HepG2 (cell line): ENCODE data around the gene CIBAR2. TPM values are rescaled to one million over a fixed set of nuclear protein-coding genes. Genes with fewer than 3 reads are reported as not detected.

Experiments used
- ATRX ChIP-seq: sonication (generic); formaldehyde crosslinking; IDR thresholded peaks from 2 replicates; pipeline ENCODE4 v1.4.0; 2020; ENCODE audit warnings: missing genetic modification reagents, borderline replicate concordance
- CREB3 ChIP-seq: sonication (generic); formaldehyde crosslinking; IDR thresholded peaks from 2 replicates; pipeline ENCODE4 v1.5.0; 2020; ENCODE audit warnings: missing genetic modification reagents
- DR1 ChIP-seq: sonication (generic); formaldehyde crosslinking; IDR thresholded peaks from 2 replicates; pipeline ENCODE4 v1.8.0; 2021; ENCODE audit warnings: mild to moderate bottlenecking, missing genetic modification reagents, inconsistent platforms
- GATAD1 ChIP-seq: IDR thresholded peaks from 2 replicates; pipeline ENCODE4 v1.6.1; 2016; ENCODE audit warnings: missing genetic modification reagents, missing compliant biosample characterization
- KLF13 ChIP-seq: sonication (generic); formaldehyde crosslinking; IDR thresholded peaks from 2 replicates; pipeline ENCODE4 v1.4.0; 2020; ENCODE audit warnings: mild to moderate bottlenecking, missing genetic modification reagents
- PHF8 ChIP-seq: sonication (generic); formaldehyde crosslinking; IDR thresholded peaks from 2 replicates; pipeline ENCODE4 v1.5.0; 2020; ENCODE audit warnings: missing genetic modification reagents
- REST ChIP-seq, 2 experiments: IDR thresholded peaks; 2 replicates each; pipeline ENCODE4 v1.6.1; 2011 to 2012; ENCODE audit warnings: low read length in 2 of 2, borderline replicate concordance in 1 of 2, low read depth in 1 of 2, mild to moderate bottlenecking in 1 of 2, moderate library complexity in 1 of 2
- RNF2 ChIP-seq: fragments of 450-650 bp; conservative IDR thresholded peaks from 2 replicates; pipeline ENCODE4 v1.6.1; 2016; ENCODE audit warnings: low read depth
- SP5 ChIP-seq: IDR thresholded peaks from 2 replicates; pipeline ENCODE4 v1.6.1; 2016; ENCODE audit warnings: low read depth, borderline replicate concordance
- STAT6 ChIP-seq: sonication (generic); formaldehyde crosslinking; IDR thresholded peaks from 2 replicates; pipeline ENCODE4 v1.4.0; 2020; ENCODE audit warnings: missing genetic modification reagents, mild to moderate bottlenecking, borderline replicate concordance
- TAF15 ChIP-seq: fragments of 200-400 bp; formaldehyde crosslinking; IDR thresholded peaks from one replicate; pipeline ENCODE4 v1.6.1; 2018; ENCODE audit warnings: mild to moderate bottlenecking, low read depth, low read length; ENCODE audit not compliant: poor library complexity, severe bottlenecking
- ZBTB7A ChIP-seq: sonication (generic); formaldehyde crosslinking; IDR thresholded peaks from 2 replicates; pipeline ENCODE4 v1.8.0; 2022; ENCODE audit warnings: mild to moderate bottlenecking, missing genetic modification reagents
- ZHX1 ChIP-seq: sonication (generic); formaldehyde crosslinking; IDR thresholded peaks from 2 replicates; pipeline ENCODE4 v1.8.1; 2022; ENCODE audit warnings: low read depth, mild to moderate bottlenecking, missing genetic modification reagents
- ZNF337 ChIP-seq: sonication (generic); formaldehyde crosslinking; IDR thresholded peaks from 2 replicates; pipeline ENCODE4 v1.5.1; 2020; ENCODE audit warnings: missing genetic modification reagents, low read depth, mild to moderate bottlenecking, borderline replicate concordance
- ZNF513 ChIP-seq: sonication (generic); formaldehyde crosslinking; conservative IDR thresholded peaks from 2 replicates; pipeline ENCODE4 v1.5.0; 2020; ENCODE audit warnings: missing genetic modification reagents
- ZNF576 ChIP-seq: sonication (generic); formaldehyde crosslinking; IDR thresholded peaks from 2 replicates; pipeline ENCODE4 v1.4.0; 2020; ENCODE audit warnings: mild to moderate bottlenecking, missing genetic modification reagents
- polyA plus RNA-seq, 8 experiments: library from polyadenylated mRNA; depleted of rRNA in 3 of 8; stranded (reverse) in 7 of 8; unstranded in 1 of 8; fragments of >200 nt; fragmentation: Illumina TruSeq in 4 of 8; extraction: Trizol in 4 of 8; gene quantifications; 2 replicates each; pipeline versions ENCODE4 v1.2.1 to v1.2.3, GENCODE V29; 2011 to 2016; ENCODE audit warnings: low read depth in 4 of 8, missing spikeins in 1 of 8, mixed read lengths in 1 of 8; ENCODE audit not compliant: insufficient read depth in 1 of 8
- total RNA-seq, 5 experiments: library from RNA; depleted of rRNA; stranded (reverse); fragments of >200 nt; fragmentation: Illumina TruSeq; extraction: Trizol; gene quantifications; 2 replicates each; pipeline ENCODE4 v1.2.3, GENCODE V29; 2016; ENCODE audit warnings: low read depth in 1 of 5

The CIBAR2 gene
- total and polyA plus RNA-seq, 2 of the 13 experiments (the other 11 are each of a cell fraction or from before 2014, with no cell fraction given) = not detected

GRCh38 chr16:85114909-85115567, 2.8 kb upstream of the CIBAR2 start (continued):
- TF ChIP-seq SP5 (CRISPR knock-in tag) = peak; percentile 69
- TF ChIP-seq ZHX1 (CRISPR knock-in tag) = no peak
- TF ChIP-seq ATRX (CRISPR knock-in tag) = no peak
- TF ChIP-seq GATAD1 = 0 out of 2 replicates have a peak, but pooled peaks have one; percentile 49
- TF ChIP-seq PHF8 (CRISPR knock-in tag) = peak; percentile 55
- TF ChIP-seq REST (IDR thresholded peaks at IDR 0.05; ENCODE audit: borderline replicate concordance in 1 of 2, low read depth in 1 of 2, low read length in 2 of 2) = 0 out of 4 replicates have a peak, but pooled peaks of 1 of the 2 experiments have one; percentile 13
- TF ChIP-seq TAF15 = no peak
- no peak for TF ChIP-seq DR1 (CRISPR knock-in tag)
- no peak for TF ChIP-seq ZNF576 (CRISPR knock-in tag)
- TF ChIP-seq RNF2 = peak; percentile 63; the same call in 1 of the 2 replicates
- no peak for TF ChIP-seq CREB3 (CRISPR knock-in tag)
- no peak for TF ChIP-seq STAT6 (CRISPR knock-in tag)
- TF ChIP-seq ZBTB7A (CRISPR knock-in tag) = peak; percentile 54; the same call in 1 of the 2 replicates
- TF ChIP-seq ZNF337 (CRISPR knock-in tag) = no peak
- TF ChIP-seq KLF13 (CRISPR knock-in tag) = no peak
- no peak for TF ChIP-seq ZNF513 (CRISPR knock-in tag)
